ENCODE measurements around the gene ELOVL1. TPM values are rescaled to one million over a fixed set of nuclear protein-coding genes. Genes with fewer than 3 reads are reported as not detected.

ELOVL1 gene
- total and polyA plus RNA-seq, 2 of the 13 experiments (the other 11 are each of a cell fraction or from before 2014, with no cell fraction given), result 55.2 to 77.4 TPM

GRCh38 chr1:43358121-43358745 is 9.6 kb downstream of the ELOVL1 start (continued):
- TF ChIP-seq MAF1 (CRISPR knock-in tag; IDR thresholded peaks at IDR 0.05; ENCODE audit: borderline replicate concordance) (peak; percentile 50; the same call in 1 of the 2 replicates), ZNF816 (CRISPR knock-in tag; IDR thresholded peaks at IDR 0.05; ENCODE audit: borderline replicate concordance) (no peak), ZNF335 (CRISPR knock-in tag; IDR thresholded peaks at IDR 0.05) (no peak), EP300 (IDR thresholded peaks at IDR 0.05; ENCODE audit: low read depth in 2 of 2, low read length in 2 of 2) (no peak), EP300 (CRISPR knock-in tag; IDR thresholded peaks at IDR 0.05; ENCODE audit: borderline replicate concordance) (no peak), E2F1 (CRISPR knock-in tag; IDR thresholded peaks at IDR 0.05) (no peak; the same call in 1 of the 2 replicates), ZNF496 (CRISPR knock-in tag; IDR thresholded peaks at IDR 0.05; ENCODE audit: insufficient replicate concordance) (no peak), REST (IDR thresholded peaks at IDR 0.05; ENCODE audit: borderline replicate concordance in 1 of 2, low read depth in 1 of 2, low read length in 2 of 2) (no peak), ELF3 (CRISPR knock-in tag; IDR thresholded peaks at IDR 0.05) (no peak), PAWR (CRISPR knock-in tag; IDR thresholded peaks at IDR 0.05; ENCODE audit: borderline replicate concordance) (no peak), ZNF737 (CRISPR knock-in tag; IDR thresholded peaks at IDR 0.05; ENCODE audit: borderline replicate concordance) (no peak), TAF1 (CRISPR knock-in tag; IDR thresholded peaks at IDR 0.05) (peak; percentile 35; the same call in 1 of the 2 replicates), AHR (CRISPR knock-in tag; IDR thresholded peaks at IDR 0.05) (no peak), MXD1 (CRISPR knock-in tag; IDR thresholded peaks at IDR 0.05) (no peak), ZNF614 (CRISPR knock-in tag; IDR thresholded peaks at IDR 0.05; ENCODE audit: borderline replicate concordance) (no peak), ZNF850 (CRISPR knock-in tag; conservative IDR thresholded peaks at IDR 0.05) (no peak), ATM (IDR thresholded peaks at IDR 0.05; ENCODE audit: borderline replicate concordance) (no peak), ATF3 (CRISPR knock-in tag; IDR thresholded peaks at IDR 0.05) (no peak), ZNF761 (CRISPR knock-in tag; conservative IDR thresholded peaks at IDR 0.05) (no peak)
